ENCODE measurements around the gene NR2F2. TPM values are rescaled to one million over a fixed set of nuclear protein-coding genes. Genes with fewer than 3 reads are reported as not detected.
A peak's percentile ranks its signal among the peaks of the same experiment; 100 is the strongest.

The NR2F2 gene
- total and polyA plus RNA-seq, 2 experiments from 2014 or later, result 0.16 TPM; not detected in 1

DNA sequence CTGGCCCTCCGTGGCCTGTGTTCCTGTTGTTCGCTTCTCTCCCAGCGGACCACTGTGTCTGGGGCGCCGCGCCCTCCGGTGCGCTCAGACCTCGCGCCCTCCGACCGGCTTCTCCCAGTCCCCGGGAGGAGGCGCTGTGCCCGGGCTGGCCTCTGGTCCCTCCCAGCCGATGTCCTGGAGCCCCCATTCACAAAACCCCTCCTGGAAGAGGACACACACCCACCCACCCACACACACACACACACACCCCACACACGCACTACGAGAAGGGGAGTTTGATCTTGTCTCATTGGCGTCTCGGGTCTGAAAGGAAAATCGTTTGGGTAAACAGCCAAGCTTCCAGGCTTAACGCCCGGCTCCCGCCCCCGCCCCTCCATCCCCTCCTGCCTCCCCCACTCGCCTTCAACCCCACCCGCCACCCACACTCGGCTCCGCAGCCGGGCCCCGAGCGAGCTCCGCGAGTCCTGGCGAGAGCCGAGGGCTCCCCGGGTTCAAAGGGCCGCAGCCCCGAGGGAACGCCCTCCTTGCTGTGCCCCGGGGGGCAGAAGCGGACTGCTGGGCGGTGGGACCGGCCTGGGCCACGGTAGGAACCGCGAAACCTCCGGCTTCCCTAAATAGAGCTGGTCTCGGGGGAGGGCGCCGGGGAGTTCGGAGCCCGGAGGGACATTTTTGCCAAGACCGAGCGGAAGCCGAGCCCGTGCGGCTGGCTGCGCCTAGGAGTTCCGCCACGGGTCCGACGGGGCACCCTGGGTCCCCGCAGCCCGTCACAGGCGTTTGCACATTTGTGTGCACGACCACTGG, 23.6 kb downstream of the NR2F2 start:
- Mint-ChIP-seq H3K36me3 (ENCODE audit: low read depth) (no peaks in the 10 kb centered on the region), H3K9me3 (peaks cover 3% of the 10 kb centered on the region; the same call in 2 of the 3 replicates), H3K27me3 (ENCODE audit: insufficient read depth, low read depth, poor library complexity) (peaks cover 50% of the 10 kb centered on the region), H3K4me3 (peak overlapping the region; percentile 64), H3K4me1 (peaks cover 49% of the 10 kb centered on the region), H3K27ac (no peak overlapping the region)
- H3K4me1 ChIP-seq (ENCODE audit: insufficient read depth), result peaks cover 55% of the 10 kb centered on the region
- H3K9me2 ChIP-seq (ENCODE audit: insufficient read depth), result no peaks in the 10 kb centered on the region
- H2AFZ ChIP-seq, result no peak overlapping the region
- ATAC-seq (peak; percentile 70), DNase-seq (ENCODE audit: low spot score) (peak; percentile 80)
- H4K20me1 ChIP-seq (replicated peaks; ENCODE audit: insufficient read depth), result peaks cover 64% of the 10 kb centered on the region
- peaks cover 100% of the 10 kb centered on the region for H3K27me3 ChIP-seq (ENCODE audit: insufficient read depth)
- H3K27ac ChIP-seq (ENCODE audit: low read depth), result no peak overlapping the region
- no peaks in the 10 kb centered on the region for H3K36me3 ChIP-seq (ENCODE audit: insufficient read depth)
- peak overlapping the region; percentile 49 for H3K4me3 ChIP-seq
- TF ChIP-seq, protein P1, sequence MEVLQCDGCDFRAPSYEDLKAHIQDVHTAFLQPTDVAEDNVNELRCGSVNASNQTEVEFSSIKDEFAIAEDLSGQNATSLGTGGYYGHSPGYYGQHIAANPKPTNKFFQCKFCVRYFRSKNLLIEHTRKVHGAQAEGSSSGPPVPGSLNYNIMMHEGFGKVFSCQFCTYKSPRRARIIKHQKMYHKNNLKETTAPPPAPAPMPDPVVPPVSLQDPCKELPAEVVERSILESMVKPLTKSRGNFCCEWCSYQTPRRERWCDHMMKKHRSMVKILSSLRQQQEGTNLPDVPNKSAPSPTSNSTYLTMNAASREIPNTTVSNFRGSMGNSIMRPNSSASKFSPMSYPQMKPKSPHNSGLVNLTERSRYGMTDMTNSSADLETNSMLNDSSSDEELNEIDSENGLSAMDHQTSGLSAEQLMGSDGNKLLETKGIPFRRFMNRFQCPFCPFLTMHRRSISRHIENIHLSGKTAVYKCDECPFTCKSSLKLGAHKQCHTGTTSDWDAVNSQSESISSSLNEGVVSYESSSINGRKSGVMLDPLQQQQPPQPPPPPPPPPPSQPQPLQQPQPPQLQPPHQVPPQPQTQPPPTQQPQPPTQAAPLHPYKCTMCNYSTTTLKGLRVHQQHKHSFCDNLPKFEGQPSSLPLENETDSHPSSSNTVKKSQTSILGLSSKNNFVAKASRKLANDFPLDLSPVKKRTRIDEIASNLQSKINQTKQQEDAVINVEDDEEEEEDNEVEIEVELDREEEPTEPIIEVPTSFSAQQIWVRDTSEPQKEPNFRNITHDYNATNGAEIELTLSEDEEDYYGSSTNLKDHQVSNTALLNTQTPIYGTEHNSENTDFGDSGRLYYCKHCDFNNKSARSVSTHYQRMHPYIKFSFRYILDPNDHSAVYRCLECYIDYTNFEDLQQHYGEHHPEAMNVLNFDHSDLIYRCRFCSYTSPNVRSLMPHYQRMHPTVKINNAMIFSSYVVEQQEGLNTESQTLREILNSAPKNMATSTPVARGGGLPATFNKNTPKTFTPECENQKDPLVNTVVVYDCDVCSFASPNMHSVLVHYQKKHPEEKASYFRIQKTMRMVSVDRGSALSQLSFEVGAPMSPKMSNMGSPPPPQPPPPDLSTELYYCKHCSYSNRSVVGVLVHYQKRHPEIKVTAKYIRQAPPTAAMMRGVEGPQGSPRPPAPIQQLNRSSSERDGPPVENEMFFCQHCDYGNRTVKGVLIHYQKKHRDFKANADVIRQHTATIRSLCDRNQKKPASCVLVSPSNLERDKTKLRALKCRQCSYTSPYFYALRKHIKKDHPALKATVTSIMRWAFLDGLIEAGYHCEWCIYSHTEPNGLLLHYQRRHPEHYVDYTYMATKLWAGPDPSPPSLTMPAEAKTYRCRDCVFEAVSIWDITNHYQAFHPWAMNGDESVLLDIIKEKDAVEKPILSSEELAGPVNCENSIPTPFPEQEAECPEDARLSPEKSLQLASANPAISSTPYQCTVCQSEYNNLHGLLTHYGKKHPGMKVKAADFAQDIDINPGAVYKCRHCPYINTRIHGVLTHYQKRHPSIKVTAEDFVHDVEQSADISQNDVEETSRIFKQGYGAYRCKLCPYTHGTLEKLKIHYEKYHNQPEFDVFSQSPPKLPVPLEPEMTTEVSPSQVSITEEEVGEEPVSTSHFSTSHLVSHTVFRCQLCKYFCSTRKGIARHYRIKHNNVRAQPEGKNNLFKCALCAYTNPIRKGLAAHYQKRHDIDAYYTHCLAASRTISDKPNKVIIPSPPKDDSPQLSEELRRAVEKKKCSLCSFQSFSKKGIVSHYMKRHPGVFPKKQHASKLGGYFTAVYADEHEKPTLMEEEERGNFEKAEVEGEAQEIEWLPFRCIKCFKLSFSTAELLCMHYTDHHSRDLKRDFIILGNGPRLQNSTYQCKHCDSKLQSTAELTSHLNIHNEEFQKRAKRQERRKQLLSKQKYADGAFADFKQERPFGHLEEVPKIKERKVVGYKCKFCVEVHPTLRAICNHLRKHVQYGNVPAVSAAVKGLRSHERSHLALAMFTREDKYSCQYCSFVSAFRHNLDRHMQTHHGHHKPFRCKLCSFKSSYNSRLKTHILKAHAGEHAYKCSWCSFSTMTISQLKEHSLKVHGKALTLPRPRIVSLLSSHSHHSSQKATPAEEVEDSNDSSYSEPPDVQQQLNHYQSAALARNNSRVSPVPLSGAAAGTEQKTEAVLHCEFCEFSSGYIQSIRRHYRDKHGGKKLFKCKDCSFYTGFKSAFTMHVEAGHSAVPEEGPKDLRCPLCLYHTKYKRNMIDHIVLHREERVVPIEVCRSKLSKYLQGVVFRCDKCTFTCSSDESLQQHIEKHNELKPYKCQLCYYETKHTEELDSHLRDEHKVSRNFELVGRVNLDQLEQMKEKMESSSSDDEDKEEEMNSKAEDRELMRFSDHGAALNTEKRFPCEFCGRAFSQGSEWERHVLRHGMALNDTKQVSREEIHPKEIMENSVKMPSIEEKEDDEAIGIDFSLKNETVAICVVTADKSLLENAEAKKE (CRISPR knock-in tag; IDR thresholded peaks at IDR 0.05), result no peak
- TF ChIP-seq, protein P2, sequence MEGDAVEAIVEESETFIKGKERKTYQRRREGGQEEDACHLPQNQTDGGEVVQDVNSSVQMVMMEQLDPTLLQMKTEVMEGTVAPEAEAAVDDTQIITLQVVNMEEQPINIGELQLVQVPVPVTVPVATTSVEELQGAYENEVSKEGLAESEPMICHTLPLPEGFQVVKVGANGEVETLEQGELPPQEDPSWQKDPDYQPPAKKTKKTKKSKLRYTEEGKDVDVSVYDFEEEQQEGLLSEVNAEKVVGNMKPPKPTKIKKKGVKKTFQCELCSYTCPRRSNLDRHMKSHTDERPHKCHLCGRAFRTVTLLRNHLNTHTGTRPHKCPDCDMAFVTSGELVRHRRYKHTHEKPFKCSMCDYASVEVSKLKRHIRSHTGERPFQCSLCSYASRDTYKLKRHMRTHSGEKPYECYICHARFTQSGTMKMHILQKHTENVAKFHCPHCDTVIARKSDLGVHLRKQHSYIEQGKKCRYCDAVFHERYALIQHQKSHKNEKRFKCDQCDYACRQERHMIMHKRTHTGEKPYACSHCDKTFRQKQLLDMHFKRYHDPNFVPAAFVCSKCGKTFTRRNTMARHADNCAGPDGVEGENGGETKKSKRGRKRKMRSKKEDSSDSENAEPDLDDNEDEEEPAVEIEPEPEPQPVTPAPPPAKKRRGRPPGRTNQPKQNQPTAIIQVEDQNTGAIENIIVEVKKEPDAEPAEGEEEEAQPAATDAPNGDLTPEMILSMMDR (conservative IDR thresholded peaks at IDR 0.05; ENCODE audit: low read depth in 2 of 2), result peak; percentile 70 to 75
- TF ChIP-seq EZH2phosphoT487 (IDR thresholded peaks at IDR 0.05; ENCODE audit: unreplicated experiment), result peak; percentile 73
- peak overlapping the region; percentile 79 for H3K4me2 ChIP-seq
- H3F3A ChIP-seq (replicated peaks; ENCODE audit: low read depth), result peaks cover 37% of the 10 kb centered on the region; the same call in 1 of the 2 replicates
- no peaks in the 10 kb centered on the region for H3K79me2 ChIP-seq (replicated peaks; ENCODE audit: insufficient read depth)
